ENCODE results near the gene GIN1.

GRCh38 chr5:103101079-103101750 lies 18.7 kb downstream of the GIN1 start:
- TF ChIP-seq TAF1 (IDR thresholded peaks at IDR 0.05; ENCODE audit: low read depth) = no peak
- no peak for TF ChIP-seq EZH2 (IDR thresholded peaks at IDR 0.05; ENCODE audit: borderline replicate concordance, insufficient read depth, low read length, poor library complexity, severe bottlenecking)
- TF ChIP-seq CTCF (IDR thresholded peaks at IDR 0.05; ENCODE audit: poor library complexity, severe bottlenecking) = no peak
- no peak for TF ChIP-seq EP300 (conservative IDR thresholded peaks at IDR 0.05; ENCODE audit: poor library complexity, severe bottlenecking)
- TF ChIP-seq POLR2AphosphoS5 (IDR thresholded peaks at IDR 0.05) = no peak
- no peak for TF ChIP-seq REST (IDR thresholded peaks at IDR 0.05; ENCODE audit: borderline replicate concordance)
- TF ChIP-seq RAD21 (conservative IDR thresholded peaks at IDR 0.05) = no peak
- no peak for TF ChIP-seq MXI1 (conservative IDR thresholded peaks at IDR 0.05; ENCODE audit: poor library complexity, severe bottlenecking)
- TF ChIP-seq SMC3 (conservative IDR thresholded peaks at IDR 0.05; ENCODE audit: poor library complexity) = no peak
